ENCODE data around the gene STK17A.

DNA sequence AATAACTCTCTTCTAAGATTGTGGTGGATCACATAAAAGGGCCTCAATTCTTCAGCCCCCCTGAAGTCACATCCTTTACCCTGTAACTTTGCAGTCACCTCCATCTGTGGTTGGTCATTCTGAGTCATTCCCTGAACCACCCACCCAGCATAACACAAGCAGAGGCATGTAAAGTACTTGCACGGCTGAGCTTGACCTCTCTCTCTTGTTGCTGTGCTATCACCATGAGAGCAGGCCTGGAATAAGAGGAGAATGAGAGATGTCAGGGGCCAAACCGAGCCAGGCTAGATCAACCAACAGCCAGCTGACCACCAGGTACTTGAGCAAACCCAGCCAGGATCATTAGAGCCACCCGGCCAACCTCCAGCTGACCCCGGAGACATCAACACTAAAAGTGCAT lies 13.5 kb upstream of the STK17A start:
- TF ChIP-seq RARB (CRISPR knock-in tag; IDR thresholded peaks at IDR 0.05): no peak
- TF ChIP-seq ZFP3 (CRISPR knock-in tag; IDR thresholded peaks at IDR 0.05): no peak
- no peak for TF ChIP-seq OSR1 (CRISPR knock-in tag; IDR thresholded peaks at IDR 0.05)
- no peak for TF ChIP-seq CSDC2 (CRISPR knock-in tag; IDR thresholded peaks at IDR 0.05)
- TF ChIP-seq GLIS3 (CRISPR knock-in tag; IDR thresholded peaks at IDR 0.05): no peak
- TF ChIP-seq, protein P1, sequence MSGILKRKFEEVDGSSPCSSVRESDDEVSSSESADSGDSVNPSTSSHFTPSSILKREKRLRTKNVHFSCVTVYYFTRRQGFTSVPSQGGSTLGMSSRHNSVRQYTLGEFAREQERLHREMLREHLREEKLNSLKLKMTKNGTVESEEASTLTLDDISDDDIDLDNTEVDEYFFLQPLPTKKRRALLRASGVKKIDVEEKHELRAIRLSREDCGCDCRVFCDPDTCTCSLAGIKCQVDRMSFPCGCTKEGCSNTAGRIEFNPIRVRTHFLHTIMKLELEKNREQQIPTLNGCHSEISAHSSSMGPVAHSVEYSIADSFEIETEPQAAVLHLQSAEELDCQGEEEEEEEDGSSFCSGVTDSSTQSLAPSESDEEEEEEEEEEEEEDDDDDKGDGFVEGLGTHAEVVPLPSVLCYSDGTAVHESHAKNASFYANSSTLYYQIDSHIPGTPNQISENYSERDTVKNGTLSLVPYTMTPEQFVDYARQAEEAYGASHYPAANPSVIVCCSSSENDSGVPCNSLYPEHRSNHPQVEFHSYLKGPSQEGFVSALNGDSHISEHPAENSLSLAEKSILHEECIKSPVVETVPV (CRISPR knock-in tag; IDR thresholded peaks at IDR 0.05): no peak
- TF ChIP-seq, protein P2, sequence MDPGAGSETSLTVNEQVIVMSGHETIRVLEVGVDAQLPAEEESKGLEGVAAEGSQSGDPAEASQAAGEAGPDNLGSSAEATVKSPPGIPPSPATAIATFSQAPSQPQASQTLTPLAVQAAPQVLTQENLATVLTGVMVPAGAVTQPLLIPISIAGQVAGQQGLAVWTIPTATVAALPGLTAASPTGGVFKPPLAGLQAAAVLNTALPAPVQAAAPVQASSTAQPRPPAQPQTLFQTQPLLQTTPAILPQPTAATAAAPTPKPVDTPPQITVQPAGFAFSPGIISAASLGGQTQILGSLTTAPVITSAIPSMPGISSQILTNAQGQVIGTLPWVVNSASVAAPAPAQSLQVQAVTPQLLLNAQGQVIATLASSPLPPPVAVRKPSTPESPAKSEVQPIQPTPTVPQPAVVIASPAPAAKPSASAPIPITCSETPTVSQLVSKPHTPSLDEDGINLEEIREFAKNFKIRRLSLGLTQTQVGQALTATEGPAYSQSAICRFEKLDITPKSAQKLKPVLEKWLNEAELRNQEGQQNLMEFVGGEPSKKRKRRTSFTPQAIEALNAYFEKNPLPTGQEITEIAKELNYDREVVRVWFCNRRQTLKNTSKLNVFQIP (CRISPR knock-in tag; IDR thresholded peaks at IDR 0.05; ENCODE audit: borderline replicate concordance, low read depth): no peak
- TF ChIP-seq, protein P3, sequence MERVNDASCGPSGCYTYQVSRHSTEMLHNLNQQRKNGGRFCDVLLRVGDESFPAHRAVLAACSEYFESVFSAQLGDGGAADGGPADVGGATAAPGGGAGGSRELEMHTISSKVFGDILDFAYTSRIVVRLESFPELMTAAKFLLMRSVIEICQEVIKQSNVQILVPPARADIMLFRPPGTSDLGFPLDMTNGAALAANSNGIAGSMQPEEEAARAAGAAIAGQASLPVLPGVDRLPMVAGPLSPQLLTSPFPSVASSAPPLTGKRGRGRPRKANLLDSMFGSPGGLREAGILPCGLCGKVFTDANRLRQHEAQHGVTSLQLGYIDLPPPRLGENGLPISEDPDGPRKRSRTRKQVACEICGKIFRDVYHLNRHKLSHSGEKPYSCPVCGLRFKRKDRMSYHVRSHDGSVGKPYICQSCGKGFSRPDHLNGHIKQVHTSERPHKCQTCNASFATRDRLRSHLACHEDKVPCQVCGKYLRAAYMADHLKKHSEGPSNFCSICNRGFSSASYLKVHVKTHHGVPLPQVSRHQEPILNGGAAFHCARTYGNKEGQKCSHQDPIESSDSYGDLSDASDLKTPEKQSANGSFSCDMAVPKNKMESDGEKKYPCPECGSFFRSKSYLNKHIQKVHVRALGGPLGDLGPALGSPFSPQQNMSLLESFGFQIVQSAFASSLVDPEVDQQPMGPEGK (CRISPR knock-in tag; IDR thresholded peaks at IDR 0.05; ENCODE audit: borderline replicate concordance): no peak

All from SK-N-SH treated with all-trans-retinoic acid at 6 μM for 48 hours (cell line).